HepG2 (cell line): Measurements from ENCODE around the gene SSX2IP.

Experiments
- HDAC1 ChIP-seq: sonication (generic); formaldehyde crosslinking; IDR thresholded peaks from 2 replicates; pipeline ENCODE4 v1.5.1; 2020; ENCODE audit warnings: mild to moderate bottlenecking, missing genetic modification reagents
- KAT2B ChIP-seq: fragments of 150-350 bp; IDR thresholded peaks from 2 replicates; pipeline ENCODE4 v1.6.1; 2014; ENCODE audit warnings: low read depth, low read length, borderline replicate concordance
- LBX2 ChIP-seq: sonication (generic); formaldehyde crosslinking; IDR thresholded peaks from 2 replicates; pipeline ENCODE4 v1.5.0; 2020; ENCODE audit warnings: missing genetic modification reagents, mild to moderate bottlenecking, borderline replicate concordance
- POLR2A ChIP-seq, 2 experiments: IDR thresholded peaks; 2 replicates each; pipeline ENCODE4 v1.6.1; 2011; ENCODE audit warnings: low read depth in 2 of 2, low read length in 2 of 2, mild to moderate bottlenecking in 1 of 2, moderate library complexity in 1 of 2; ENCODE audit not compliant: insufficient read depth in 1 of 2
- PPARG ChIP-seq: conservative IDR thresholded peaks from 2 replicates; pipeline ENCODE4 v1.6.1; 2016; ENCODE audit warnings: missing biosample characterization, missing genetic modification reagents
- RBM22 ChIP-seq: fragments of 200-400 bp; formaldehyde crosslinking; optimal IDR thresholded peaks from 2 replicates; pipeline ENCODE3; 2017; ENCODE audit warnings: mild to moderate bottlenecking, low read length, moderate library complexity
- ZNF761 ChIP-seq: sonication (generic); formaldehyde crosslinking; conservative IDR thresholded peaks from 2 replicates; pipeline ENCODE4 v1.4.0; 2020; ENCODE audit warnings: mild to moderate bottlenecking, missing genetic modification reagents

DNA sequence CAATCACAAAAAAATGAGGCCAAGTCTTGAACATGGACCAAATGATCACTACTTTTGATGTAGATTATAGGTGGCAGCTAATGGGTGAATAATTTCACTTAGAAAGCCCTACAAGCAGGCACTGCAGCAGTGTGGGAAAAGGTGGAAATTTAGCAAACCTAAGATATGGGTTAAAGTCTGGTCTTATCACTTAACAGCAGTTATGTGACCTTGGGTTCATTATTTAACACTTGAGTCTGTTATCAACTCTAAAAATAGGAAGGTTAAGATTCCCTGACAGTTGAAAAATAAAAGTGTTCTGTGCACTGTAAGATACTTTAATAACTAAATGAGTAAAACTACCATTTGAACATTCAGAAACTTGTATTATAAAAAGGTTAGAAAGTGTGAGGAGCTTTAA, 47.5 kb downstream of the SSX2IP start:
- no peak for TF ChIP-seq POLR2A (IDR thresholded peaks at IDR 0.05; ENCODE audit: insufficient read depth in 1 of 2, low read depth in 2 of 2, low read length in 2 of 2)
- no peak for TF ChIP-seq HDAC1 (CRISPR knock-in tag)
- TF ChIP-seq LBX2 (CRISPR knock-in tag) = no peak
- no peak for TF ChIP-seq ZNF761 (CRISPR knock-in tag)
- no peak for TF ChIP-seq PPARG
- TF ChIP-seq KAT2B = no peak
- no peak for TF ChIP-seq RBM22
